Measurements from ENCODE around the gene CYP2S1. TPM values are rescaled to one million over a fixed set of nuclear protein-coding genes. Genes with fewer than 3 reads are reported as not detected.
"Not testable (repeated sequence)": the region's sequence is repeated elsewhere in the genome, so short reads cannot be mapped to it uniquely, and the experiment has no call there.

The CYP2S1 gene
- total RNA-seq, 1 donor from 2014 or later = 4.0 TPM

GRCh38 chr19:41225238-41226052, 32.4 kb downstream of the CYP2S1 start:
- Mint-ChIP-seq H3K27ac (peak overlapping the region; percentile 90), H3K4me3 (ENCODE audit: low read depth) (peak overlapping the region; percentile 69), H3K36me3 (ENCODE audit: insufficient read depth) (peaks cover 8% of the 10 kb centered on the region), H3K27me3 (peaks cover 21% of the 10 kb centered on the region), H3K4me1 (ENCODE audit: low read depth) (peaks cover 20% of the 10 kb centered on the region), H3K9me3 (ENCODE audit: low read depth) (no peaks in the 10 kb centered on the region)
- TF ChIP-seq CTCF (IDR thresholded peaks at IDR 0.05; ENCODE audit: unreplicated experiment) = no peak
- no peak for DNase-seq (ENCODE audit: low spot score, unreplicated experiment)

GRCh38 chr19:41226053-41226873, 33.2 kb downstream of the CYP2S1 start:
- H3K27me3 Mint-ChIP-seq = peaks cover 17% of the 10 kb centered on the region
- no peaks in the 10 kb centered on the region for H3K9me3 Mint-ChIP-seq (ENCODE audit: low read depth)
- peak overlapping the region; percentile 90 for H3K27ac Mint-ChIP-seq
- H3K36me3 Mint-ChIP-seq (ENCODE audit: insufficient read depth) = peaks cover 3% of the 10 kb centered on the region
- H3K4me3 Mint-ChIP-seq (ENCODE audit: low read depth) = peak overlapping the region; percentile 82
- peaks cover 20% of the 10 kb centered on the region for H3K4me1 Mint-ChIP-seq (ENCODE audit: low read depth)
- peak; percentile 30 for TF ChIP-seq CTCF (IDR thresholded peaks at IDR 0.05; ENCODE audit: unreplicated experiment)
- peak; percentile 46 for DNase-seq (ENCODE audit: low spot score, unreplicated experiment)

DNA sequence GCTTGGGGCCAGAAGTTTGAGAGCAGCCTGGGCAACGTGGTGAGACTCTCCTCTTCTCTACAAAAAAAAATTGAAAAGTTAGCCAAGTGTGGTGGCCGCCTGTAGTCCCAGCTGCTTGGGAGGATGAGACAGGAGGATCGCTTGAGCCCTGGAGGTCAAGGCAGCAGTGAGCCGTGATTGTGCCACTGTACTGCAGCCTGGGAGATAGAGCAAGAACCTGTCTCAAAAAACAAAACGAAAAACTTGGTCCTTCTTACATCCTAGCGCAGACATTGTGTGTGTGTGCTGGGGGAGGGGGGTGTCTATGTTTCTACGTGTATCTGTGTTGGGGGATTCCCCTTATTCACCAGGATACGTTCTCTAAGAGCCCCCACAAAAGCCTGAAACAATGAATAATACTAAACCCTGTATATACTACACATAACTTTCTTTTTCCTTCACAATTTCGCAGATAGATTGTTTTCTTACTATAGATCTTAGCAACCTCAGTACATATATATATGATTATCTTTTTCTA, 33.9 kb downstream of the CYP2S1 start:
- peak overlapping the region; percentile 34 for H3K27ac Mint-ChIP-seq
- peak overlapping the region; percentile 82 for H3K4me3 Mint-ChIP-seq (ENCODE audit: low read depth)
- no peaks in the 10 kb centered on the region for H3K9me3 Mint-ChIP-seq (ENCODE audit: low read depth)
- H3K27me3 Mint-ChIP-seq = peaks cover 16% of the 10 kb centered on the region
- no peak for TF ChIP-seq CTCF (IDR thresholded peaks at IDR 0.05; ENCODE audit: unreplicated experiment)
- peaks cover 20% of the 10 kb centered on the region for H3K4me1 Mint-ChIP-seq (ENCODE audit: low read depth)
- peaks cover 3% of the 10 kb centered on the region for H3K36me3 Mint-ChIP-seq (ENCODE audit: insufficient read depth)
- no peak for DNase-seq (ENCODE audit: low spot score, unreplicated experiment)

DNA sequence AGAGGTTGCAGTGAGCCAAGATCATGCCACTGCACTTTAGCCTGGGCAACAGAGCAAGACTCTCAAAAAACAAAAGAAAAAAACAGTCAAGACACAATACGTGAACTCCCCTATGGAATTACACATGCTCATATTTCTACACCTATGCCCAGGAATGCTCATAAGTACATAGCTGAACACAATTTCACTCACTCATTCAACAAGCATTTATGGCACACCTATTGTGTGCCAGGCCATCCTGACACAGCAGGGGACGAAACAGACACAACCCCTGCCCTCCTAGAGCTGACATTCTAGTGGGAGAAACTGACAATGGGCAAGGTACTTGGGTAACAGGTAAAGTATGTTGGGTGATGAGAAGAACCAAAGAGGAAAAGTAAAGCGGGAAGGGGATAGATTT, 35.5 kb downstream of the CYP2S1 start:
- H3K36me3 Mint-ChIP-seq (ENCODE audit: insufficient read depth) = no peaks in the 10 kb centered on the region
- H3K9me3 Mint-ChIP-seq (ENCODE audit: low read depth) = no peaks in the 10 kb centered on the region
- H3K27me3 Mint-ChIP-seq = peaks cover 13% of the 10 kb centered on the region
- H3K4me3 Mint-ChIP-seq (ENCODE audit: low read depth) = no peak overlapping the region
- no peak overlapping the region for H3K27ac Mint-ChIP-seq
- no peak for DNase-seq (ENCODE audit: low spot score, unreplicated experiment)
- TF ChIP-seq CTCF (IDR thresholded peaks at IDR 0.05; ENCODE audit: unreplicated experiment) = no peak
- peaks cover 13% of the 10 kb centered on the region for H3K4me1 Mint-ChIP-seq (ENCODE audit: low read depth)

DNA sequence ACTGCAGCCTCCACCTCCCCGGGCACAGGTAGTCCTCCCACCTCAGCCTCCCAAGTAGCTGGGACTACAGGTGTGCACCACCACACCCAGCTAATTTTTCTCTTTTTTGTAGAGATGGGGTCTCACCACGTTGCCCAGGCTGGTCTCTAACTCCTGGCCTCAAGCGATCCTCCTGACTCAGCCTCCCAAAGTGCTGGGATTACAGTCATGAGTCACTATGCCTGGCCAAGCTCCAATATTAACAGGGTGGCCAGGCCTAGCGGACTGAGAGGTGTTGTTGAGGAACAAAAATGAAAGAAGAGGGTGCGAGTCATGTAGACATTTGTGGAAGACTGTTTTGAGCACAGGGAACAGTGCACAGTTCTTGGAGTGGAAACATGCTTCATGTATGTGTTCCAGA, 36.3 kb downstream of the CYP2S1 start:
- not testable (repeated sequence) for H3K4me1 Mint-ChIP-seq (ENCODE audit: low read depth); H3K27me3 Mint-ChIP-seq; DNase-seq (ENCODE audit: low spot score, unreplicated experiment); H3K9me3 Mint-ChIP-seq (ENCODE audit: low read depth); H3K27ac Mint-ChIP-seq; H3K4me3 Mint-ChIP-seq (ENCODE audit: low read depth); H3K36me3 Mint-ChIP-seq (ENCODE audit: insufficient read depth)

Measured in progenitor cell of endocrine pancreas (in vitro differentiated cells).